Osteocyte (in vitro differentiated cells): ENCODE data around the gene WNK2. TPM values are rescaled to one million over a fixed set of nuclear protein-coding genes. Genes with fewer than 3 reads are reported as not detected.

ENCODE experiments used
- DNase-seq: peaks from one replicate; pipeline ENCODE4 v3.0.0; 2021; ENCODE audit warnings: mixed read lengths; ENCODE audit not compliant: unreplicated experiment; ENCODE audit errors: extremely low spot score
- H3K27ac Mint-ChIP-seq: one replicate; pipeline ENCODE4 v1.8.0; 2021; ENCODE audit warnings: mild to moderate bottlenecking, mixed read lengths; ENCODE audit not compliant: unreplicated experiment
- H3K27me3 Mint-ChIP-seq: one replicate; pipeline ENCODE4 v1.8.0; 2021; ENCODE audit warnings: mixed read lengths; ENCODE audit not compliant: unreplicated experiment
- H3K36me3 Mint-ChIP-seq: one replicate; pipeline ENCODE4 v1.8.0; 2021; ENCODE audit warnings: mixed read lengths; ENCODE audit not compliant: unreplicated experiment
- H3K4me1 Mint-ChIP-seq: one replicate; pipeline ENCODE4 v1.8.0; 2021; ENCODE audit warnings: mixed read lengths; ENCODE audit not compliant: unreplicated experiment
- H3K4me3 Mint-ChIP-seq: one replicate; pipeline ENCODE4 v1.8.0; 2021; ENCODE audit warnings: mild to moderate bottlenecking, moderate library complexity, mixed read lengths; ENCODE audit not compliant: unreplicated experiment
- H3K9me3 Mint-ChIP-seq: one replicate; pipeline ENCODE4 v1.8.0; 2021; ENCODE audit warnings: mixed read lengths; ENCODE audit not compliant: unreplicated experiment
- total RNA-seq: library from RNA; stranded (reverse); gene quantifications from 2 replicates; pipeline ENCODE4 v1.2.1, GENCODE V29; 2021
- TF ChIP-seq, protein P1 (sequence below): fragments of 200-600 bp; sonication (generic); IDR thresholded peaks from 2 replicates; pipeline ENCODE4 v1.5.0; 2021; ENCODE audit warnings: antibody characterized with exemption, mild to moderate bottlenecking, moderate library complexity

Gene WNK2
- total RNA-seq, 1 donor from 2014 or later = not detected

- Mint-ChIP-seq H3K9me3 (peaks cover 6% of the 10 kb centered on the region), H3K4me3 (no peak overlapping the region), H3K4me1 (no peaks in the 10 kb centered on the region), H3K27ac (no peak overlapping the region), H3K36me3 (no peaks in the 10 kb centered on the region), H3K27me3 (no peaks in the 10 kb centered on the region)
- DNase-seq = no peak
- TF ChIP-seq, protein P1, sequence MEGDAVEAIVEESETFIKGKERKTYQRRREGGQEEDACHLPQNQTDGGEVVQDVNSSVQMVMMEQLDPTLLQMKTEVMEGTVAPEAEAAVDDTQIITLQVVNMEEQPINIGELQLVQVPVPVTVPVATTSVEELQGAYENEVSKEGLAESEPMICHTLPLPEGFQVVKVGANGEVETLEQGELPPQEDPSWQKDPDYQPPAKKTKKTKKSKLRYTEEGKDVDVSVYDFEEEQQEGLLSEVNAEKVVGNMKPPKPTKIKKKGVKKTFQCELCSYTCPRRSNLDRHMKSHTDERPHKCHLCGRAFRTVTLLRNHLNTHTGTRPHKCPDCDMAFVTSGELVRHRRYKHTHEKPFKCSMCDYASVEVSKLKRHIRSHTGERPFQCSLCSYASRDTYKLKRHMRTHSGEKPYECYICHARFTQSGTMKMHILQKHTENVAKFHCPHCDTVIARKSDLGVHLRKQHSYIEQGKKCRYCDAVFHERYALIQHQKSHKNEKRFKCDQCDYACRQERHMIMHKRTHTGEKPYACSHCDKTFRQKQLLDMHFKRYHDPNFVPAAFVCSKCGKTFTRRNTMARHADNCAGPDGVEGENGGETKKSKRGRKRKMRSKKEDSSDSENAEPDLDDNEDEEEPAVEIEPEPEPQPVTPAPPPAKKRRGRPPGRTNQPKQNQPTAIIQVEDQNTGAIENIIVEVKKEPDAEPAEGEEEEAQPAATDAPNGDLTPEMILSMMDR = no peak
Observed at GRCh38 chr9:93210974-93211653, 27.2 kb downstream of the WNK2 start.

- TF ChIP-seq, protein P1 = no peak
- Mint-ChIP-seq H3K9me3 (peaks cover 6% of the 10 kb centered on the region), H3K4me1 (no peaks in the 10 kb centered on the region), H3K27ac (no peak overlapping the region), H3K4me3 (no peak overlapping the region), H3K36me3 (no peaks in the 10 kb centered on the region), H3K27me3 (no peaks in the 10 kb centered on the region)
- DNase-seq = no peak
Observed at GRCh38 chr9:93211654-93212001, 27.7 kb downstream of the WNK2 start.

DNA sequence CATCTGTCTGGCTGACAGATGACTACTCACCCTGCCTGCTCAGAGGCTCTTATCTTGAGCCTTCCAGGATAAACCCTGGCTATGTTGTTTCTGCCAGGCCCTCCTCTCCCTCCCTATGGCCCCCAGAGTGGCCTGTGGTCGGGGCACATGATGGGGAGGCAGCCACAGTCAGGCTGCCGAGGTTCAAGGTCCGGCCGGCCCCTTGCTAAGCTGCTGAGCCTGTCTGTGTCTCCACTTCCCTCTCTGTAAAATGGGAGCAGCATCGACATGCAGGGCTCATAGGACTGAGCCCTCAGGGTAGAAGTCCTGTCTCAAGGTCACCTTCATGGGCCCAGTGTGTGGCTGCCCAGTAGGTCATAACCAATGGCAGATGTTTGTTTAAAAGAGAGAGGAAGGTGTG is 28.5 kb downstream of the WNK2 start:
- TF ChIP-seq, protein P1 = no peak
- Mint-ChIP-seq H3K27ac (no peak overlapping the region), H3K36me3 (no peaks in the 10 kb centered on the region), H3K9me3 (peaks cover 6% of the 10 kb centered on the region), H3K4me3 (no peak overlapping the region), H3K27me3 (no peaks in the 10 kb centered on the region), H3K4me1 (no peaks in the 10 kb centered on the region)
- no peak for DNase-seq

GRCh38 chr9:93216073-93216365 is 32.1 kb downstream of the WNK2 start:
- Mint-ChIP-seq H3K27me3 (no peaks in the 10 kb centered on the region), H3K4me3 (no peak overlapping the region), H3K4me1 (no peaks in the 10 kb centered on the region), H3K9me3 (peaks cover 6% of the 10 kb centered on the region), H3K36me3 (no peaks in the 10 kb centered on the region), H3K27ac (no peak overlapping the region)
- DNase-seq = no peak
- TF ChIP-seq, protein P1 = no peak

- no peaks in the 10 kb centered on the region for H3K36me3 Mint-ChIP-seq
- H3K4me3 Mint-ChIP-seq = no peak overlapping the region
- H3K27me3 Mint-ChIP-seq = no peaks in the 10 kb centered on the region
- no peak for DNase-seq
- peaks cover 6% of the 10 kb centered on the region for H3K9me3 Mint-ChIP-seq
- TF ChIP-seq, protein P1 = no peak
- H3K4me1 Mint-ChIP-seq = no peaks in the 10 kb centered on the region
- no peak overlapping the region for H3K27ac Mint-ChIP-seq
Observed at GRCh38 chr9:93217706-93218105, 33.8 kb downstream of the WNK2 start.
